Stomach (tissue), 4 donors: ENCODE measurements around the gene ANAPC5.

Experiments
- CTCF ChIP-seq, 7 experiments: fragments of 450-650 bp in 4 of 7; fragments of 200-600 bp in 3 of 7; sonication (generic) in 3 of 7; IDR thresholded peaks; one replicate each; pipeline ENCODE4 v1.5.1; 2016 to 2019; ENCODE audit warnings: antibody characterized with exemption in 7 of 7, control low read depth in 2 of 7, mild to moderate bottlenecking in 1 of 7
- POLR2A ChIP-seq, 4 donors: fragments of 450-650 bp; IDR thresholded peaks; one replicate each; pipeline ENCODE4 v1.6.1; 2016; ENCODE audit warnings: antibody characterized with exemption in 4 of 4, control low read depth in 2 of 4, mild to moderate bottlenecking in 1 of 4, moderate library complexity in 1 of 4
- POLR2AphosphoS5 ChIP-seq, 3 donors: sonication (generic); formaldehyde crosslinking; IDR thresholded peaks; one replicate each; pipeline ENCODE4 v1.6.1; 2016; ENCODE audit warnings: antibody characterized with exemption in 3 of 3

- TF ChIP-seq CTCF (IDR thresholded peaks at IDR 0.05) (no peak), POLR2A (IDR thresholded peaks at IDR 0.05) (no peak), POLR2AphosphoS5 (IDR thresholded peaks at IDR 0.05) (no peak)
These were observed 88.8 kb downstream of the ANAPC5 start for GRCh38 chr12:121263206-121263935.
